ENCODE results near the gene RCOR1.
"Not testable (repeated sequence)": the region's sequence is repeated elsewhere in the genome, so short reads cannot be mapped to it uniquely, and the experiment has no call there.

The RCOR1 gene

DNA sequence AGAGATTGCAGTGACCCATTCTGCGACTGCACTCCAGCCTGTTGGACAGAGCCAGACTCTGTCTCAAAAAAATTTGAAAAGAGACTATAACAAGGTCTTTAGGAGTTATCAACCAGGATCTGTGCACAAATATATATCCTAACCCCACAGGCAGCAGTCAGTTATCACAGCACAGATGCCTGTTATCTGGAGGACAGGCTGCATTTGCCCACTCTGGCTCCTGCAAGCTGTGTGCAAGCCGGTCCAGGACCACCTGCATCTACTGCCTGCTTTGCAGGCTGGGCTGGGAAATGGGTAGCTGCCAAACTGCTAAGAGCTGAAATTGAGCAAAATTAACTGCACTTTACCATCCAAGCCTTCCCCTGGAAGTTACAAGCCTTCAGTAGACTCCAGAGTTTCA lies 21.4 kb upstream of the RCOR1 start:
- DNase-seq (ENCODE audit: low read depth in 2 of 2): no peak

GRCh38 chr14:102571478-102572042 lies 20.9 kb upstream of the RCOR1 start:
- DNase-seq (ENCODE audit: low read depth in 2 of 2): no peak

- DNase-seq (ENCODE audit: low read depth in 2 of 2): not testable (repeated sequence)
Observed at GRCh38 chr14:102573161-102573560, 19.3 kb upstream of the RCOR1 start.

- DNase-seq (ENCODE audit: low read depth in 2 of 2): no peak
Observed at GRCh38 chr14:102573591-102574046, 18.8 kb upstream of the RCOR1 start.

DNA sequence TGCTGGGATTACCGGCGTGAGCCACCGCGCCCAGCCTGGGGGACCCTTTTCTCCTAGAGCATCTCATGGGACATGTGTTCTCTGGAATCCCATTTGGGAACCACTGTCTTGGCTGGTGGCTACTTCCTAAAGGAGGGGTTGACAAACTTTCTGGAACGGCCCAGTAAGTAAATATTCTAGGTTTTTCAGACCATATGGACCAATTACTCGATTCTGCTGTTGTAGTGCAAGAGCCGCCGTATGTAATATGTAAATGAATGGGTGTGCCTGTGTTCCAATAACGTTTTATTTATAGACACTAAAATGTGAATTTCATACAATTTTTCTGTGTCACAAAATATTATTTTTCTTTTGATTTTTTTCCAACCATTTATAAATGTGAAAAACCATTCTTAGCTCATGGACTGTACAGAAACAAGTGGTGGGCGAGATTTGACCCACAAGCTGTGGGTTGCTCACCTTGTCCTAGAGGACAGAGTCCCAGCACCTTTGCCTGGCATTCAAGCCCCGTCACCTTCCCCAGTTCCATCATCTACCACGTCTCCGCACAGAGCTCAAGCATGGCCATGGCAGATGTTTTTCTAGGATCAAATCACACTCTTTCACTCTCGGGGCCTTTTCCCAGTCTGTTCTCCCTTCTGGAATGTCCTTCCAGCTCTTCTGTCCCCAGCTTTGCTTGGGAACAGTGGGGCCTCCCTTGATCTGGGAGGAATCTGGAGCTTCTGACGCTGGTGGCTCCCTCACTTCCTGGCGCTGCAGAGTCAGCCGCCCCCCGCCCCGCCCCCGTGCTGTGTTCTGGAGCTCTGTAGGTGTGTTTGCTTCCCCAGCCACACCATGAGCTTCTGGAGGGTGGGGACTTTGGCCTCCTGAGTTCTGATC lies 17.9 kb upstream of the RCOR1 start:
- DNase-seq (ENCODE audit: low read depth in 2 of 2): no peak

GRCh38 chr14:102575160-102575845 lies 17.1 kb upstream of the RCOR1 start:
- no peak for DNase-seq (ENCODE audit: low read depth in 2 of 2)

- not testable (repeated sequence) for DNase-seq (ENCODE audit: low read depth in 2 of 2)
Observed at GRCh38 chr14:102575846-102576428, 16.5 kb upstream of the RCOR1 start.

DNA sequence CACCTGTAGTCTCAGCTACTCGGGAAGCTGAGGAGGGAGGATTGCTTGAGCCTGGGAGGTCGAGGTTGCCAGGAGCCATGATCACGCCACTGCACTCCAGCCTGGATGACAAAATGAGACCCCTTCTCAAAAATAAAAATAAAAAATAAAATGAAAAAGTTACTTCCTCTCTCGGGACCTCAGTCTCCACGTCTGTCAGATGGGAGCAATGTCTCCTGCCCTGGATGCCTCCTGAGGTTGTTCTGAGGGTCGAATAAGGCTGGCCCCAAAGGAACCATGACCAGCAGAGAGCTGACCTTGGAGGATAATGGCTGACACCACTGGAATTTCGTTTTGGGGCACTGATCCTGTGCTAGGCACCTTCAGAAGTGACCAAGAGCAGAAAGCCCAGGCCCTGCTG lies 13.6 kb upstream of the RCOR1 start:
- no peak for DNase-seq (ENCODE audit: low read depth in 2 of 2)

DNA sequence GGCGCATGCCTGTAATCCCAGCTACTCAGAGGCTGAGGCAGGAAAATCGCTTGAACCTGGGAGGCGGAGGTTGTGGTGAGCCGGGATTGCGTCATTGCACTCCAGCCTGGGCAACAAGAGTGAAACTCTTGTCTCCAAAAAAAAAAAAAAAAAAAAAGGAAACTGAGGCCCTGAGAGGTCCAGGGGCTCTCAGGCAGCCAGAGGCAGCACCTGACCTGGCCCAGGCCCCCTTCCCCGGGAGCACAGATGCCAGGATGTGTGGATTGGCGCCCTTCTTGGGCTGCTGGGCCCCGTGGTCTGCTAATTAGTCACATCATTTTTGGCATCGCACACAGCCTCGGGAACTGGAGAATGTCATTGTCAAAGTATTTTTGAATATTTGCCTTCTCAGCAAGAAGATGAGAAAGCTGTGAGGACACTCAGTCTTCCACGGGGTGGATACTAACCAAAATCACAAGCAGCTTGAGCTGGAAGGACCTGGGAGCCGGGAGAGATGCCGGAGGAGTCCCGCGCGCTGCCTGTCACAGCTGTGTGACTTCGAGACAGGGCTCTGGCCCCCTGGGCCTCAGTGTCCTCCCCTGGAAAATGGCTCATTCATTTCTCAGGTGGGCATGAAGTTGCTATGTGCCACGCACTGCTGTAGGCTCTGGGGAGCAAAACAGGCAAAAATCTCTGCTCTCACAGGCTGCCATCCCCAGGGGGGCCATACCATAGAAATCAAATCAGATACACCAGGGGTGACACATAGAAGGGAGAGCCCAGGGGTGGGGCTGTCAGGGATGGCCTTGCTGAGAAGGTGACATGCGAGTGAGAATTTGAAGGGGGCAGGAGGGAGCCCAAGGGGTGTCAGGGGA lies 12.5 kb upstream of the RCOR1 start:
- peak in 1 of 2 experiments; percentile 56 for DNase-seq (ENCODE audit: low read depth in 2 of 2)

- DNase-seq (ENCODE audit: low read depth in 2 of 2): no peak
Observed at GRCh38 chr14:102580550-102581110, 11.8 kb upstream of the RCOR1 start.

- DNase-seq (ENCODE audit: low read depth in 2 of 2): no peak
Observed at GRCh38 chr14:102581193-102581592, 11.3 kb upstream of the RCOR1 start.

GRCh38 chr14:102583726-102584125 lies 8.7 kb upstream of the RCOR1 start:
- DNase-seq (ENCODE audit: low read depth in 2 of 2): no peak

- no peak for DNase-seq (ENCODE audit: low read depth in 2 of 2)
Observed at GRCh38 chr14:102584871-102585869, 7.3 kb upstream of the RCOR1 start.

DNA sequence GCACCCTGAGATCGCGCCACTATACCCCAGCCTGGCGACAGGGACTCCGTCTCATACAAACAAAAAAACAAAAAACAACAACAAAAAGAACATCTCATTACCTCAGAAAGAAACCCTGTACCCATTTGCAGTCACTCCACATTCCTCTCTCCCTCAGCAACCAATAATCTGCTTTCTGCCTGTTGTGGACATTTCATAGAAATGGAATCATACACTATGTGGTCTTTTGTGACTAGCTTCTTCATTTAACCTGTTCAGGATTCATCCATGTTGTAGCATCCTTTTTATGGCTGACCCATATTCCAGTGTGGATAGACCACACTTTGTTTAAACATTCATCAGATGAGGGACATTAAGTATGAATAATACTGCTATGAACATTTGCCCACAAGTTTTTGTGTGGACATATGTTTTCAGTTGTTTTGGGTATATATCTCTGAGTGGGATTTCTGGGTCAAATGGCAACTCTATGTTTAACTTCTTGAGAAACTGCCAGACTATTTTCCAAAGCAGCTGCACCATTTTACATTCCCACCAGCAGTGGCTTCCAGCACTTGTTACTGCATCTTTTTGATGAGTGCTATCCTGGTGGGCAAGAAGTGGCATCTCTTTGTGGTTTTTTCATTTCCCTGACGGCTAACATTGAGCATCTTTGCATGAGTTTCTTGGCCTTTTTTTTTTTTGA lies 5.9 kb upstream of the RCOR1 start:
- peak in 1 of 2 experiments; percentile 52 for DNase-seq (ENCODE audit: low read depth in 2 of 2)

DNA sequence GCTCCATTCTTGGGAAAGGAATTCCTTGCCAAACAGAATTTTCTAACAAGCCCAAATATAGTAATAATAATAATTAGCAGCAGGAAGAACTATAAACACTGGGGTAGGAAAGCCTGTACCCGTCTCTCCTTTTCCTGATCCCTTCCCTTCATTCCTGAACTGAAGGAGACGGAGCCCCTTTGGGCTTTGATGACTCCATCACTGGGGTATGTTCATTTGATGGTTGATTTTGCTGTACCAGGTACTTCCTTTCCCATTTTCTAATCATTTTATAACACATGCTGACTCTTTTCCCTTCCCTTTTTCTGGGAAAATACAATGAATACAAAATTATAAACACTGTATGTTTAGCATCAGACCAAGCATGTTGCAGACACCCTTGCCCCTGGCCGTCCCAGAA lies 3.6 kb upstream of the RCOR1 start:
- no peak for DNase-seq (ENCODE audit: low read depth in 2 of 2)

- DNase-seq (ENCODE audit: low read depth in 2 of 2): no peak
Observed at GRCh38 chr14:102589761-102590290, 2.6 kb upstream of the RCOR1 start.

DNA sequence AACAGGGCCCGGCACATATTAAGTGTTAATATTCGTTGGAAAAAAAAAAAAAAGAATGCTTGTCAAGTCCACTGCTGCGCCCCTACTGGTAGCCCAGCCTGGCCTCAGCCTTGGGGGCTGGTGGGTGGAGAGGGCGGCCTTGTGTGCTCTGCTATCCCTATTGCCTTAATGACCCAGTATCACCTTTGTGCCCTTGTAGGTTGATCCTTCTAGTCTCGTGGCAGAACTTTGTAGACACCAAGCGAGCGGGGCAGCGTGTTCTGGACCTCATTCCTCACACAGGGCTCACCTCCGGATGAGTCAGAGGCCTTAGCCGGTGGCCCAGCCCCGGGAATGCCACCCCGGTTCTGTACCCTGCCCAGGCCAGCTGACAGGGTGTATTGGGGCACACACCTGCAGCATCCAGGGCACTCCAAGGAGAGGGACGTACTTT lies 1.8 kb upstream of the RCOR1 start:
- DNase-seq (ENCODE audit: low read depth in 2 of 2): no peak

- no peak for DNase-seq (ENCODE audit: low read depth in 2 of 2)
Observed at GRCh38 chr14:102591372-102591943, 991 bp upstream of the RCOR1 start.

DNA sequence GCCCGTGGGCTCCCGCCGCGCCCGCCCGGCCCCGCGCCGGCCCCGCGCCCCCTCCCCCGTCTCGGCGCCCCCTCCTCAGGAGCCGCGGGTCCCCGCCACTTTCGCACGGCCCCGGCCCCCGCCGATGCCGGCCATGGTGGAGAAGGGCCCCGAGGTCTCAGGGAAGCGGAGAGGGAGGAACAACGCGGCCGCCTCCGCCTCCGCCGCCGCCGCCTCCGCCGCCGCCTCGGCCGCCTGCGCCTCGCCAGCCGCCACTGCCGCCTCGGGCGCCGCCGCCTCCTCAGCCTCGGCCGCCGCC lies 263 bp downstream of the RCOR1 start:
- DNase-seq (ENCODE audit: low read depth in 2 of 2): no peak
